Thymus (tissue), 11 donors: ENCODE measurements around the gene KIF16B. TPM values are rescaled to one million over a fixed set of nuclear protein-coding genes. Genes with fewer than 3 reads are reported as not detected.

Experiments
- DNase-seq, 9 donors: peaks; one replicate each; pipeline ENCODE4 v3.0.0-alpha.2; 2013; ENCODE audit warnings: low spot score in 9 of 9, low read depth in 6 of 9, missing footprints in 1 of 9
- H3K27ac ChIP-seq, 2 donors: one replicate each; pipeline ENCODE4 v1.5.1; 2013; ENCODE audit warnings: control low read depth in 1 of 2, low read depth in 1 of 2, low read length in 1 of 2, mild to moderate bottlenecking in 1 of 2, moderate library complexity in 1 of 2
- H3K27me3 ChIP-seq, 2 donors: one replicate each; pipeline ENCODE4 v1.5.1; 2013; ENCODE audit warnings: low read length in 1 of 2; ENCODE audit not compliant: control insufficient read depth in 2 of 2, insufficient read depth in 1 of 2
- H3K36me3 ChIP-seq, 2 donors: one replicate each; pipeline ENCODE4 v1.5.1; 2013; ENCODE audit warnings: low read length in 1 of 2, mild to moderate bottlenecking in 1 of 2, moderate library complexity in 1 of 2; ENCODE audit not compliant: control insufficient read depth in 2 of 2, insufficient read depth in 2 of 2
- H3K4me1 ChIP-seq, 2 donors: one replicate each; pipeline ENCODE4 v1.5.1; 2013; ENCODE audit warnings: low read length in 2 of 2; ENCODE audit not compliant: control insufficient read depth in 2 of 2, insufficient read depth in 2 of 2
- H3K4me3 ChIP-seq, 2 donors: one replicate each; pipeline ENCODE4 v1.5.1; 2013; ENCODE audit warnings: low read length in 2 of 2, control low read depth in 1 of 2, mild to moderate bottlenecking in 1 of 2
- H3K9me3 ChIP-seq, 2 donors: one replicate each; pipeline ENCODE4 v1.5.1; 2013; ENCODE audit warnings: low read length in 1 of 2, mild to moderate bottlenecking in 1 of 2; ENCODE audit not compliant: control insufficient read depth in 2 of 2, insufficient read depth in 1 of 2
- WGBS: extraction: QIAGEN DNeasy Blood & Tissue Kit; methylation state at CpG from one replicate; pipeline ENCODE4 v1.1.7; 2013; 5-methylcytosine and 5-hydroxymethylcytosine counted together
- polyA plus RNA-seq: library from polyadenylated mRNA; stranded (reverse); fragments of 200-250 nt; gene quantifications from one replicate; pipeline ENCODE4 v1.2.3, GENCODE V29; 2013
- total RNA-seq: library from RNA; stranded (reverse); fragments of 120-200 nt; gene quantifications from one replicate; pipeline ENCODE4 v1.2.4, GENCODE V29; 2013
- donor health status: healthy.

The KIF16B gene
- total and polyA plus RNA-seq, 2 donors, result 5.2 to 6.7 TPM

DNA sequence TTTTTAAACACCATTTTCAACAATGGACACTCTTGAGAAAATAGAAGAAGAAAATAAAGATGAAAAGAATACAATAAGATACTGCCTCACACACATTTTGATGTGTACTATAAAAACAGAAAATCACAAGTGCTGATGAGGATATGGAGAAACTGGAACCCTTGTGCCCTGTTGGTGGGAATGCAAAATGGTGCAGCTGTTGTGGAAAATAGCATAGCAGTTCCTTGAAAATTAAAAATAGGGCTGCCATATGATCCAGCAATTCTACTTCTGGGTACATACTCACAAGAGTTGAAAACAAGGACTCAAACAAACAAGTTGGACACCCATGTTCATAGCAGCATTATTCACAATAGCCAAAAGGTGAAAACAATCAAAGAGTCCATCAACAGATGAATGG lies 173.0 kb downstream of the KIF16B start:
- Histone ChIP-seq H3K4me1 (no peaks in the 10 kb centered on the region), H3K4me3 (no peak overlapping the region), H3K9me3 (no peaks in the 10 kb centered on the region), H3K36me3 (no peaks in the 10 kb centered on the region), H3K27ac (no peak overlapping the region), H3K27me3 (no peaks in the 10 kb centered on the region)
- DNase-seq, result no peak

DNA sequence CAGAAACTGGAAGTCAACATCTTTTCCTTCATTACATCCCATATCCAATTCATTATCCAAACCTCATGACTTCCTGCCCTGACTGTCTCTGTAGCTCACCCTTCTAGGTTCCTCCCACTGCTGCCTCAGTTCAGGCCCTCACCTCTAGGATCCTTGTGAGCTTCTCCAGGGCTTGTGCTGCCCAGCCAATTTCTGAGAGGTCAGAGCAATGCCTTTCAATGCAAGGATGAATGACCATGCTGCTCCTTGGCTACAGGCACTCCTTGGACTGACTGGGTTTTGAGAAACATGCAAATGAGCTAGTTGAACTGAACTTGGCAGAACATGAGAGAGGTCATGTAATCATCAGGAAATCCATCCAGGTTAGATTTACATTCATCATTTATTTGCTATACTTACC lies 173.4 kb downstream of the KIF16B start:
- no peak overlapping the region for H3K4me3 ChIP-seq
- H3K4me1 ChIP-seq, result no peaks in the 10 kb centered on the region
- H3K36me3 ChIP-seq, result no peaks in the 10 kb centered on the region
- no peak overlapping the region for H3K27ac ChIP-seq
- no peaks in the 10 kb centered on the region for H3K27me3 ChIP-seq
- no peak for DNase-seq
- H3K9me3 ChIP-seq, result no peaks in the 10 kb centered on the region

DNA sequence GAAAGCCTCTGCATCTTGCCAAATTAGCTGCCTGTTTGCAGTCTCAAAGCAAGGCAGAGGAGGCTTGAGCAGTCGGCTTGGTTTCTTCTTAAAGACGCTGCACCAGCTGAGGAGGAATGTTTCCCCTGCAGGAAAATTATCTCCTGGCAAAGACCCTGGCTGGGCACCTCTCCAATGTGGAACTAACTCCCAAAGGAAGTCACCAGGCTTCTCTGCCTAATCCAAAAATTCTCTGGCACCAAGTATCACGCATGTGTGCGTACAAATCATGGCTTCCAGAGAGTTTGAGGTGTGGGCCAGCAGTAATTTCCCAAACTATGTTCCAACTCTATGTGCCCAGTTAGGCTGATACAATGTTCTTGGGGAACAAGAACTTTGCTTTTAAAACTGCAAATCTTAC lies 176.2 kb downstream of the KIF16B start:
- Histone ChIP-seq H3K27ac (no peak overlapping the region), H3K4me3 (no peak overlapping the region), H3K4me1 (no peaks in the 10 kb centered on the region), H3K9me3 (no peaks in the 10 kb centered on the region), H3K27me3 (no peaks in the 10 kb centered on the region), H3K36me3 (no peaks in the 10 kb centered on the region)
- no peak for DNase-seq
- WGBS, result 93% methylated on average over 4 of the region's 4 CpGs

DNA sequence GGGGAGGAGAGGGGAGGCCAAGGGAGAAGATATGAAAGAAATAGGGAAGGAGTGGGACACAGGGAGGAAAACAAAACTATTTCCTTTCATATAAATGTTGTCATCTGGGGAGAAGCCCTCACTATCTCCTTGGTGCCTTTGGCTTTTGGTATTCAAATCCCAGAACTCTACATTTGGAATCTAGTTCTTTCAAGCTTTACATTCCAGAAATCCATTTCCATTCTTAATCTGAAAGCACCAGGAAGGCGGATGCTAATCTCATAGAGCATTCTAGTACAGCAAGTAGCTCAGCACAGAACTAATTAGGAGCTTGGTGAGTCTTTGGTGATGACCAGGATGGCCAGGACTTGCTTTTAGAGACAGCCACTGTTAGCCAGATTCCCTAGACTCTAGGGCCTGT lies 177.9 kb downstream of the KIF16B start:
- no peak overlapping the region for H3K4me3 ChIP-seq
- no peak overlapping the region for H3K27ac ChIP-seq
- H3K9me3 ChIP-seq, result no peaks in the 10 kb centered on the region
- no peak for DNase-seq
- H3K36me3 ChIP-seq, result no peaks in the 10 kb centered on the region
- WGBS, result 95% methylated on average over 1 of the region's 1 CpG
- no peaks in the 10 kb centered on the region for H3K27me3 ChIP-seq
- no peaks in the 10 kb centered on the region for H3K4me1 ChIP-seq

DNA sequence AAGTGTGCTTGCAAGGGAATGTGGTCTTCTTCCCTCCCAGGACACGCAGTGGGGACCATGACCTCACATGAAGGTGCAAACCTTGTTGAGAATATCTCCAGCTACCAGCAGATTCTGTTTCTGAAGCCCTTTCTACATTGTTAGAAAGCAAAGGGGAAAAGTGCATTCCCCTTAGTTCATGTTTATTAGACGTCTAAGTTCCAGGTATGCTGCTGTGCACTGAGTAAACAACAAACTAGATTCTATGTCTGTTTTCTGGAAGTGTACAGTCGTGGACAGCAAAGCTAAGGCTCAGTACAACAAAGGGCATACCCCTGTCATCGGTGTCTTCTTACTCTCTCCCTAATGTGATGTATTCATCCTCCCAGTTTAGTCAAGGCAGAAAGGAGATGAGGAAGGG lies 178.5 kb downstream of the KIF16B start:
- Histone ChIP-seq H3K4me1 (no peaks in the 10 kb centered on the region), H3K27ac (no peak overlapping the region), H3K9me3 (no peaks in the 10 kb centered on the region), H3K27me3 (no peaks in the 10 kb centered on the region), H3K4me3 (no peak overlapping the region), H3K36me3 (no peaks in the 10 kb centered on the region)
- WGBS, result 83% methylated on average over 4 of the region's 4 CpGs
- DNase-seq, result no peak

DNA sequence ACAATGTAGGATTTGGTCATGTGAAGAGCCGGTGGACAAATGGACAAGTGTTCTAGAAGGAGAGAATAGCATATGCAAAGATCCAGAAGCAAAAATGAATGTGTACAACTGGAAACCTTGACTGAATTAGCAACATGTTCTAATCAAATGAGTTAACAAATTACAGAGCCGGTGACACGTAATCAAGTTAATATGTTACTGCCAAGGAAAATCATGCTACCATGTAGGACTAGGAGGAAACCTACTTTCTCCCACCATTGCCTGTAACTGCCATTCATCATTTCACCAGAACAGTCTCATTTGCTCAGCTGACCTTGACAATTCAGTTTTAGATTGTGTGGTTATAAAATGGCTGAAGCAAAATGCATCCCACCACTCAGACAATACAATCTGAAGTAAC lies 179.4 kb downstream of the KIF16B start:
- H3K4me3 ChIP-seq, result no peak overlapping the region
- no peaks in the 10 kb centered on the region for H3K36me3 ChIP-seq
- H3K4me1 ChIP-seq, result no peaks in the 10 kb centered on the region
- no peak overlapping the region for H3K27ac ChIP-seq
- 99% methylated on average over 3 of the region's 3 CpGs for WGBS
- no peaks in the 10 kb centered on the region for H3K27me3 ChIP-seq
- no peak for DNase-seq
- H3K9me3 ChIP-seq, result no peaks in the 10 kb centered on the region

DNA sequence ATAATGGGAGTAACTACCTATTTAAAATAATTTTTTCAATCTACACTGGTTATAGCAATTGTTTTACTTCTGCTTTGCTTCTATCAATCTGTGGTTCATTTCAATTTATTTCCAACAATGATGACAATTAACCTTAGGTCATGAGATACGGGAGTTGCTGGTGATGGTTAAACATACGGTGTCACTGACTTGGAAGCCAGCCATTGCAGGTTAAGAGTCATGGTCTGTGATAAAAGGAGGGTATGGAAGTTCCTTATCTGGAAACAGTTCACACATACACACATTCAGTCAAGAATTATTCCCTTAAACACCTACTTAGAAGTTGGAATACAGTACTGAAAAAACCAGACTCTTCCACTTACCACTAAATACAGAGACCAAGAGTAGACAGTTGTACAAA lies 180.0 kb downstream of the KIF16B start:
- 97% methylated on average over 2 of the region's 2 CpGs for WGBS
- H3K27ac ChIP-seq, result no peak overlapping the region
- no peak for DNase-seq
- H3K4me3 ChIP-seq, result no peak overlapping the region
- H3K4me1 ChIP-seq, result no peaks in the 10 kb centered on the region
- H3K27me3 ChIP-seq, result no peaks in the 10 kb centered on the region
- no peaks in the 10 kb centered on the region for H3K36me3 ChIP-seq
- H3K9me3 ChIP-seq, result no peaks in the 10 kb centered on the region

DNA sequence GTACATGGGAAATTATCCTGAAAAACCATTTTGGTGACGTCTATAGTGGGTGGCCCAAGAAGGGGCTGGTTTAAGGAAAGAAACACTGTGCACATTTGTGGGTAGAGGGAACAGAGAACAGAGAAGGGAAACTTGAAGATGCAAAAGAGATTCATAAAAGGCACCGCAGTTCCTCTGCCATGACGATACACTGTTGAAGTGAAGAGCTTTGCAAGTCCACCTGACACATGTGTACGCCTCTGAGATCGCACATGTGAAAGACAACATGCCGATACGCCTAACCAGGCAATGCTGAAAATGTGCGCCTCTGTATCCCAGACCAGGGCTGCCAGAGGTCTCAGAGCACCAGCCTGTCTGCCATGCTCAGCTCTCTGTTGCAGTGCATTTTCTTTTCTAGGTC lies 180.9 kb downstream of the KIF16B start:
- DNase-seq, result no peak
- Histone ChIP-seq H3K36me3 (no peaks in the 10 kb centered on the region), H3K27me3 (no peaks in the 10 kb centered on the region), H3K4me3 (no peak overlapping the region), H3K27ac (no peak overlapping the region), H3K9me3 (no peaks in the 10 kb centered on the region), H3K4me1 (no peaks in the 10 kb centered on the region)
- WGBS, result 94% methylated on average over 8 of the region's 8 CpGs

DNA sequence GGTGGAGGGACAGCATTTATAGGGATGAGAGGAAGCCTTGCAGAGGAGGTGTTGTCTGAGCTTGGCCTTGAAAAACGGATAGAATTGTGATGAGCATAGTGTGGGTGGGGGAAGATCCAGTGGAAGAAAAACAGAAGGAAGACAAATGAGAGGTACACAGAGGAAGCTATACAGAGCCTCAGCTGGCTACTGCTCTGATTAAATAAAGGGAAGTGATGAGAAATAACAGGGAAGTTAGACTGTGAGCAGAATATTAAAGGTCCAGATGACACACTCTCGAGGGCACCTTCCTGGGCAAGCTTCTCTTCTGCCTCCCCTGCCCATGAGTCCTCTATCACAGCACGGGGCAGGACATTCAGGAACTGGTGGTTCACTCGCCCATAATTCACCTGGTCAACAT lies 182.3 kb downstream of the KIF16B start:
- no peak overlapping the region for H3K27ac ChIP-seq

DNA sequence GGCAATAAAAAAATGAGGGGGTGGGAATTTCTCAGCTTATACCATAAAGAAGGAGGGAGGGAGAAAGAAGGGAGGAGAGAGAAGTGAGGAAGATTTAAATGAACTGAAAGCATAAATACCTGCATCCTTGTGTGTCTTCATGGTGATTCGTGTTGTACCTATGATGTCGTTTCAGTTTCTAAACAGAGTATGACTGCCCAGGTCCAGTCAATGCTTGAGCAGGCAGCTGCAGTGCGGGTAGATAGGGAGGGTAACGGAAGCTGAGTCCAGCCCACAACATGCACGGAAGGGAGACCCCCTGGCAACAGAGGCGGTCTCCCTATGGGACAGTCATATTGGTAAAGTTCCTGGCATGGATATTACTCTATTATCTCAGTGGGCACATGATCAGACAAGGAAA lies 184.5 kb downstream of the KIF16B start:
- Histone ChIP-seq H3K36me3 (no peaks in the 10 kb centered on the region), H3K27ac (no peak overlapping the region)
- WGBS, result 96% methylated on average over 6 of the region's 6 CpGs

More for the DNA sequence above, 182.3 kb downstream of the KIF16B start:
- H3K9me3 ChIP-seq, result no peaks in the 10 kb centered on the region
- no peaks in the 10 kb centered on the region for H3K27me3 ChIP-seq
- H3K36me3 ChIP-seq, result no peaks in the 10 kb centered on the region
- no peaks in the 10 kb centered on the region for H3K4me1 ChIP-seq
- 85% methylated on average over 4 of the region's 4 CpGs for WGBS
- H3K4me3 ChIP-seq, result no peak overlapping the region
- no peak for DNase-seq

More for the DNA sequence above, 184.5 kb downstream of the KIF16B start:
- Histone ChIP-seq H3K4me1 (no peaks in the 10 kb centered on the region), H3K9me3 (no peaks in the 10 kb centered on the region), H3K4me3 (no peak overlapping the region), H3K27me3 (no peaks in the 10 kb centered on the region)
- DNase-seq, result no peak
